ENCODE results near the gene MCC.

GRCh38 chr5:113156271-113156877 lies 331.9 kb downstream of the MCC start:
- TF ChIP-seq CTCF (IDR thresholded peaks at IDR 0.05) (no peak), POLR2A (IDR thresholded peaks at IDR 0.05) (no peak)
